ENCODE results near the gene HUS1B. TPM values are rescaled to one million over a fixed set of nuclear protein-coding genes. Genes with fewer than 3 reads are reported as not detected.

HUS1B gene
- total and polyA plus RNA-seq, 9 of the 15 experiments (the other 6 are each of a cell fraction or from before 2014, with no cell fraction given): 0.16 to 1.4 (median 0.38) TPM; not detected in 1

DNA sequence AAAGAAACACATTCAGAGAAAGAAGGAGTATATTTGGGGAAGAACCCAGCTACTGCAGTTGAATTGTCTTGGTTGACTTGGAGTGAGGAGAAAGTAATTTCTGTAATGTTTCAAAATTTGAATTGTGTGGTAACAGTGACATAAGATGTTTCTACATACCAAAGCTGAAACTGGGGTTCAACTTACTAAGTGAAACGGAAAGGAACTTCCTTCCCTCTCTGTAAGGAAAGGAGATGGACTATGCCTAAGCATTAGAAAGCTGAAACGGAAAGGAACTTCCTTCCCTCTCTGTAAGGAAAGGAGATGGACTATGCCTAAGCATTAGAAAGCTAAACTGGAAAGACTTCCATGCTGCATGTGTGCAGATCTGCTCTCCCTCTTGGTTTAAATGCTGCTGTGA, 46.0 kb downstream of the HUS1B start:
- intact Hi-C loops (cut with micrococcal nuclease) (no loop called here), in situ Hi-C loops (cut with MboI) (no loop called here)
- ATAC-seq: no peak
- ChIA-PET CTCF (ENCODE audit: low intra/inter-chr PET ratio) (no interaction called here), POLR2A (no interaction called here)
- Histone ChIP-seq H3K79me2 (ENCODE audit: control insufficient read depth, insufficient read depth, low read length) (no peaks in the 10 kb centered on the region), H3K9me1 (ENCODE audit: control insufficient read depth, insufficient read depth, low read length) (peaks cover 3% of the 10 kb centered on the region), H3K4me1 (replicated peaks in 1 of 2; ENCODE audit: control insufficient read depth in 2 of 2, insufficient read depth in 2 of 2, low read length in 2 of 2) (peaks cover 5 to 16% of the 10 kb centered on the region in 2 experiments; a peak in 3 of 5 replicates), H4K20me1 (replicated peaks; ENCODE audit: control insufficient read depth, insufficient read depth, low read length) (no peaks in the 10 kb centered on the region), H3K4me2 (ENCODE audit: insufficient read depth, low read length) (no peak overlapping the region), H3K27me3 (ENCODE audit: control insufficient read depth in 2 of 2, insufficient read depth in 2 of 2, low read length in 2 of 2) (no peaks in the 10 kb centered on the region), H3K4me3 (no peak overlapping the region), H3K27ac (ENCODE audit: extremely low read depth, low read depth, low read length) (no peak overlapping the region), H3K9me3 (replicated peaks; ENCODE audit: control insufficient read depth, insufficient read depth, low read depth, low read length) (no peaks in the 10 kb centered on the region), H3K36me3 (ENCODE audit: control insufficient read depth, insufficient read depth, low read length) (peaks cover 14% of the 10 kb centered on the region; the same call in 1 of the 3 replicates), H3K9ac (ENCODE audit: insufficient read depth in 1 of 2, low read depth in 2 of 2, low read length in 2 of 2) (no peak overlapping the region), H2AFZ (ENCODE audit: low read depth, low read length) (no peak overlapping the region)
- no peak for DNase-seq (ENCODE audit: extremely low read depth in 1 of 4, low spot score in 3 of 4)
- no peak for FAIRE-seq
- 39% methylated on average over 2 of the region's 2 CpGs for WGBS (ENCODE audit: insufficient coverage, low coverage, missing lambda C conversion rate)
- BruUV-seq (replicated peaks): no TSS peak
- TF ChIP-seq, protein P1, sequence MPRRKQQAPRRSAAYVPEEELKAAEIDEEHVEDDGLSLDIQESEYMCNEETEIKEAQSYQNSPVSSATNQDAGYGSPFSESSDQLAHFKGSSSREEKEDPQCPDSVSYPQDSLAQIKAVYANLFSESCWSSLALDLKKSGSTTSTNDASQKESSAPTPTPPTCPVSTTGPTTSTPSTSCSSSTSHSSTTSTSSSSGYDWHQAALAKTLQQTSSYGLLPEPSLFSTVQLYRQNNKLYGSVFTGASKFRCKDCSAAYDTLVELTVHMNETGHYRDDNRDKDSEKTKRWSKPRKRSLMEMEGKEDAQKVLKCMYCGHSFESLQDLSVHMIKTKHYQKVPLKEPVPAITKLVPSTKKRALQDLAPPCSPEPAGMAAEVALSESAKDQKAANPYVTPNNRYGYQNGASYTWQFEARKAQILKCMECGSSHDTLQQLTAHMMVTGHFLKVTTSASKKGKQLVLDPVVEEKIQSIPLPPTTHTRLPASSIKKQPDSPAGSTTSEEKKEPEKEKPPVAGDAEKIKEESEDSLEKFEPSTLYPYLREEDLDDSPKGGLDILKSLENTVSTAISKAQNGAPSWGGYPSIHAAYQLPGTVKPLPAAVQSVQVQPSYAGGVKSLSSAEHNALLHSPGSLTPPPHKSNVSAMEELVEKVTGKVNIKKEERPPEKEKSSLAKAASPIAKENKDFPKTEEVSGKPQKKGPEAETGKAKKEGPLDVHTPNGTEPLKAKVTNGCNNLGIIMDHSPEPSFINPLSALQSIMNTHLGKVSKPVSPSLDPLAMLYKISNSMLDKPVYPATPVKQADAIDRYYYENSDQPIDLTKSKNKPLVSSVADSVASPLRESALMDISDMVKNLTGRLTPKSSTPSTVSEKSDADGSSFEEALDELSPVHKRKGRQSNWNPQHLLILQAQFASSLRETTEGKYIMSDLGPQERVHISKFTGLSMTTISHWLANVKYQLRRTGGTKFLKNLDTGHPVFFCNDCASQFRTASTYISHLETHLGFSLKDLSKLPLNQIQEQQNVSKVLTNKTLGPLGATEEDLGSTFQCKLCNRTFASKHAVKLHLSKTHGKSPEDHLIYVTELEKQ (CRISPR knock-in tag; IDR thresholded peaks at IDR 0.05): no peak
- TF ChIP-seq TCF15 (CRISPR knock-in tag; IDR thresholded peaks at IDR 0.05) (no peak), BCOR (IDR thresholded peaks at IDR 0.05) (no peak), ID3 (CRISPR knock-in tag; IDR thresholded peaks at IDR 0.05) (no peak), ID3 (tag; IDR thresholded peaks at IDR 0.05) (no peak), SP1 (CRISPR knock-in tag; IDR thresholded peaks at IDR 0.05) (no peak), PHF21A (IDR thresholded peaks at IDR 0.05; ENCODE audit: borderline replicate concordance, low read depth) (no peak), ZFP1 (CRISPR knock-in tag; IDR thresholded peaks at IDR 0.05) (no peak), SLC30A9 (CRISPR knock-in tag; IDR thresholded peaks at IDR 0.05) (no peak)
